Activated CD4-positive, alpha-beta T cell treated with anti-CD3 and anti-CD28 coated beads, Interleukin-2, amount 10 ng/mL, durations not matched to agents 7 days and 5 days (primary cell): ENCODE results near the gene ARSJ. TPM values are rescaled to one million over a fixed set of nuclear protein-coding genes. Genes with fewer than 3 reads are reported as not detected.
"Not testable (repeated sequence)": the region's sequence is repeated elsewhere in the genome, so short reads cannot be mapped to it uniquely, and the experiment has no call there.

Source experiments
- CTCF ChIA-PET: fragments of 350-600 bp; sonication (Branson Sonifier 250); formaldehyde crosslinking; loops from one replicate; lab custom pipeline; 2021; ENCODE audit warnings: antibody characterized with exemption; lab: Charles Lee
- POLR2A ChIA-PET: fragments of 350-600 bp; sonication (Branson Sonifier 250); formaldehyde crosslinking; loops from one replicate; lab custom pipeline; 2021; ENCODE audit warnings: antibody characterized with exemption; lab: Charles Lee
- DNase-seq: peaks from one replicate; pipeline ENCODE4 v3.0.0-alpha.2; 2020
- H3K27ac Mint-ChIP-seq: one replicate; pipeline ENCODE4 v1.8.0; 2021; ENCODE audit warnings: mild to moderate bottlenecking, moderate library complexity, mixed read lengths
- H3K27me3 Mint-ChIP-seq: one replicate; pipeline ENCODE4 v1.8.0; 2021; ENCODE audit warnings: mixed read lengths
- H3K36me3 Mint-ChIP-seq: one replicate; pipeline ENCODE4 v1.8.0; 2021; ENCODE audit warnings: low read depth, mixed read lengths
- H3K4me1 Mint-ChIP-seq: one replicate; pipeline ENCODE4 v1.8.0; 2021; ENCODE audit warnings: mixed read lengths
- H3K4me3 Mint-ChIP-seq: one replicate; pipeline ENCODE4 v1.8.0; 2021; ENCODE audit warnings: mild to moderate bottlenecking, moderate library complexity, mixed read lengths
- H3K9me3 Mint-ChIP-seq: one replicate; pipeline ENCODE4 v1.8.0; 2021; ENCODE audit warnings: mixed read lengths
- total RNA-seq, 2 experiments: library from RNA; stranded (reverse); gene quantifications; one replicate each; pipeline ENCODE4 v1.2.3, GENCODE V29; 2021

ARSJ gene
- not detected for total RNA-seq

GRCh38 chr4:113979148-113979904, at the start of gene ARSJ:
ARSJ (minus strand) TSS chr4:113979647; CDS start chr4:113978834, 813 bp downstream.
- Mint-ChIP-seq H3K36me3 (no peaks in the 10 kb centered on the region), H3K4me1 (peaks cover 18% of the 10 kb centered on the region), H3K9me3 (peaks cover 2% of the 10 kb centered on the region), H3K27me3 (peaks cover 41% of the 10 kb centered on the region), H3K4me3 (peak within 1 kb of the TSS; percentile 59), H3K27ac (no peak within 1 kb of the TSS)
- DNase-seq, result no peak
- ChIA-PET CTCF (interaction anchor here (0.7 kb wide), 1 partner anchor 288 kb away, joined by 3 read pairs; no protein-coding TSS in a partner anchor), POLR2A (no interaction called here)

GRCh38 chr4:114028071-114028470, 48.6 kb upstream of the ARSJ start:
- H3K9me3 Mint-ChIP-seq, result no peaks in the 10 kb centered on the region
- no peak overlapping the region for H3K27ac Mint-ChIP-seq
- no peak overlapping the region for H3K4me3 Mint-ChIP-seq
- H3K36me3 Mint-ChIP-seq, result no peaks in the 10 kb centered on the region
- DNase-seq, result no peak
- POLR2A ChIA-PET, result no interaction called here
- CTCF ChIA-PET, result no interaction called here
- H3K27me3 Mint-ChIP-seq, result no peaks in the 10 kb centered on the region
- H3K4me1 Mint-ChIP-seq, result no peaks in the 10 kb centered on the region

- CTCF ChIA-PET, result interaction anchor here (1.4 kb wide), 1 partner anchor 10 kb away, joined by 3 read pairs; no protein-coding TSS in a partner anchor
- H3K4me3 Mint-ChIP-seq, result no peak overlapping the region
- no peaks in the 10 kb centered on the region for H3K9me3 Mint-ChIP-seq
- no peaks in the 10 kb centered on the region for H3K27me3 Mint-ChIP-seq
- H3K36me3 Mint-ChIP-seq, result no peaks in the 10 kb centered on the region
- H3K27ac Mint-ChIP-seq, result no peak overlapping the region
- H3K4me1 Mint-ChIP-seq, result no peaks in the 10 kb centered on the region
- POLR2A ChIA-PET, result no interaction called here
- no peak for DNase-seq
Measured at GRCh38 chr4:114027596-114027995, 48.1 kb upstream of the ARSJ start.

GRCh38 chr4:114026447-114026846, 47.0 kb upstream of the ARSJ start:
- ChIA-PET POLR2A (no interaction called here), CTCF (interaction anchor here (1.4 kb wide), 1 partner anchor 11 kb away, joined by 3 read pairs; no protein-coding TSS in a partner anchor)
- Mint-ChIP-seq H3K9me3 (no peaks in the 10 kb centered on the region), H3K36me3 (no peaks in the 10 kb centered on the region), H3K27ac (no peak overlapping the region), H3K4me3 (no peak overlapping the region), H3K27me3 (no peaks in the 10 kb centered on the region), H3K4me1 (no peaks in the 10 kb centered on the region)
- no peak for DNase-seq

- H3K27ac Mint-ChIP-seq, result no peak overlapping the region
- DNase-seq, result no peak
- no peak overlapping the region for H3K4me3 Mint-ChIP-seq
- no peaks in the 10 kb centered on the region for H3K9me3 Mint-ChIP-seq
- no peaks in the 10 kb centered on the region for H3K4me1 Mint-ChIP-seq
- ChIA-PET POLR2A (no interaction called here), CTCF (interaction anchor here (0.6 to 1.6 kb wide), 2 partner anchors 16 to 965 kb away, joined by 3 to 4 read pairs; no protein-coding TSS in a partner anchor)
- H3K36me3 Mint-ChIP-seq, result no peaks in the 10 kb centered on the region
- no peaks in the 10 kb centered on the region for H3K27me3 Mint-ChIP-seq
Measured at GRCh38 chr4:114025176-114025777, 45.8 kb upstream of the ARSJ start.

GRCh38 chr4:114021451-114021850, 42.0 kb upstream of the ARSJ start:
- H3K27ac Mint-ChIP-seq, result no peak overlapping the region
- no peak for DNase-seq
- no peaks in the 10 kb centered on the region for H3K36me3 Mint-ChIP-seq
- H3K27me3 Mint-ChIP-seq, result no peaks in the 10 kb centered on the region
- ChIA-PET CTCF (interaction anchor here (0.6 to 1.2 kb wide), 2 partner anchors 11 to 14 kb away, joined by 3 to 4 read pairs; no protein-coding TSS in a partner anchor), POLR2A (no interaction called here)
- H3K4me3 Mint-ChIP-seq, result no peak overlapping the region
- H3K9me3 Mint-ChIP-seq, result no peaks in the 10 kb centered on the region
- no peaks in the 10 kb centered on the region for H3K4me1 Mint-ChIP-seq

GRCh38 chr4:114019969-114020358, 40.5 kb upstream of the ARSJ start:
- no peaks in the 10 kb centered on the region for H3K36me3 Mint-ChIP-seq
- H3K27me3 Mint-ChIP-seq, result no peaks in the 10 kb centered on the region
- no peak overlapping the region for H3K4me3 Mint-ChIP-seq
- no peak overlapping the region for H3K27ac Mint-ChIP-seq
- ChIA-PET CTCF (interaction anchor here (0.9 kb wide), 1 partner anchor 18 kb away, joined by 3 read pairs; no protein-coding TSS in a partner anchor), POLR2A (no interaction called here)
- H3K9me3 Mint-ChIP-seq, result no peaks in the 10 kb centered on the region
- H3K4me1 Mint-ChIP-seq, result no peaks in the 10 kb centered on the region
- no peak for DNase-seq

- POLR2A ChIA-PET, result no interaction called here
- H3K27ac Mint-ChIP-seq, result no peak overlapping the region
- H3K4me1 Mint-ChIP-seq, result no peaks in the 10 kb centered on the region
- H3K36me3 Mint-ChIP-seq, result no peaks in the 10 kb centered on the region
- H3K4me3 Mint-ChIP-seq, result no peak overlapping the region
- no peaks in the 10 kb centered on the region for H3K9me3 Mint-ChIP-seq
- CTCF ChIA-PET, result no interaction called here
- no peak for DNase-seq
- H3K27me3 Mint-ChIP-seq, result no peaks in the 10 kb centered on the region
Measured at GRCh38 chr4:114019276-114019968, 40.0 kb upstream of the ARSJ start.

- DNase-seq, result no peak
- ChIA-PET CTCF (no interaction called here), POLR2A (no interaction called here)
- no peaks in the 10 kb centered on the region for H3K4me1 Mint-ChIP-seq
- H3K27ac Mint-ChIP-seq, result no peak overlapping the region
- no peaks in the 10 kb centered on the region for H3K9me3 Mint-ChIP-seq
- H3K36me3 Mint-ChIP-seq, result no peaks in the 10 kb centered on the region
- no peaks in the 10 kb centered on the region for H3K27me3 Mint-ChIP-seq
- no peak overlapping the region for H3K4me3 Mint-ChIP-seq
Measured at GRCh38 chr4:114017120-114017917, 37.9 kb upstream of the ARSJ start.

GRCh38 chr4:114015444-114015899, 36.0 kb upstream of the ARSJ start:
- Mint-ChIP-seq H3K27ac (no peak overlapping the region), H3K36me3 (no peaks in the 10 kb centered on the region)

GRCh38 chr4:114013201-114013600, 33.8 kb upstream of the ARSJ start:
- CTCF ChIA-PET, H3K4me1 Mint-ChIP-seq, H3K9me3 Mint-ChIP-seq, H3K36me3 Mint-ChIP-seq, H3K27me3 Mint-ChIP-seq, H3K27ac Mint-ChIP-seq, H3K4me3 Mint-ChIP-seq, DNase-seq, POLR2A ChIA-PET: not testable (repeated sequence)

More at GRCh38 chr4:114015444-114015899, 36.0 kb upstream of the ARSJ start:
- no peaks in the 10 kb centered on the region for H3K4me1 Mint-ChIP-seq
- H3K27me3 Mint-ChIP-seq, result no peaks in the 10 kb centered on the region
- POLR2A ChIA-PET, result no interaction called here
- CTCF ChIA-PET, result no interaction called here
- DNase-seq, result no peak
- H3K4me3 Mint-ChIP-seq, result no peak overlapping the region
- H3K9me3 Mint-ChIP-seq, result no peaks in the 10 kb centered on the region

- Mint-ChIP-seq H3K4me1 (no peaks in the 10 kb centered on the region), H3K4me3 (no peak overlapping the region), H3K27me3 (no peaks in the 10 kb centered on the region), H3K9me3 (no peaks in the 10 kb centered on the region), H3K36me3 (no peaks in the 10 kb centered on the region), H3K27ac (no peak overlapping the region)
- POLR2A ChIA-PET, result no interaction called here
- CTCF ChIA-PET, result no interaction called here
- DNase-seq, result no peak
Measured at GRCh38 chr4:114012749-114013148, 33.3 kb upstream of the ARSJ start.
